CD4-positive, CD25-positive, alpha-beta regulatory T cell (primary cell): ENCODE results near the gene MASP1. TPM values are rescaled to one million over a fixed set of nuclear protein-coding genes. Genes with fewer than 3 reads are reported as not detected.

Source experiments
- ATAC-seq, 2 donors: fragments of 150-1000 bp; cut with Tn5 transposase; one replicate each; pipeline ENCODE4 v1.10.0; 2021; ENCODE audit warnings: low read depth in 2 of 2, moderate number of reproducible peaks in 2 of 2, moderate library complexity in 1 of 2
- DNase-seq, 3 donors: peaks; one replicate each; pipeline versions ENCODE4 v3.0.0 to v3.0.0-alpha.2; 2012 to 2022; ENCODE audit warnings: mixed read lengths in 1 of 3
- H3K27ac ChIP-seq: one replicate; pipeline ENCODE4 v1.7.0; 2013; ENCODE audit warnings: mild to moderate bottlenecking, low read length; ENCODE audit not compliant: insufficient read depth, poor library complexity, severe bottlenecking
- H3K27me3 ChIP-seq: one replicate; pipeline ENCODE4 v1.7.0; 2013; ENCODE audit warnings: low read length; ENCODE audit not compliant: control insufficient read depth, insufficient read depth
- H3K36me3 ChIP-seq: one replicate; pipeline ENCODE4 v1.7.0; 2013; ENCODE audit warnings: mild to moderate bottlenecking, low read length, moderate library complexity; ENCODE audit not compliant: control insufficient read depth, insufficient read depth
- H3K4me1 ChIP-seq: 2 replicates; pipeline ENCODE4 v1.7.0; 2013; ENCODE audit warnings: mild to moderate bottlenecking, low read length; ENCODE audit not compliant: insufficient read depth, control insufficient read depth, poor library complexity, severe bottlenecking
- H3K4me3 ChIP-seq: one replicate; pipeline ENCODE4 v1.7.0; 2013; ENCODE audit warnings: low read depth, mild to moderate bottlenecking, low read length, moderate library complexity
- H3K9me3 ChIP-seq, 2 experiments: 1 replicate in 1 of 2; 2 replicates in 1 of 2; pipeline ENCODE4 v1.7.0; 2013; ENCODE audit warnings: low read length in 2 of 2, mild to moderate bottlenecking in 1 of 2, moderate library complexity in 1 of 2; ENCODE audit not compliant: control insufficient read depth in 2 of 2
- H3K27ac Mint-ChIP-seq, 3 donors: one replicate each; pipeline ENCODE4 v1.8.0; 2020 to 2022; ENCODE audit warnings: mild to moderate bottlenecking in 3 of 3, mixed read lengths in 3 of 3, moderate library complexity in 2 of 3
- H3K27me3 Mint-ChIP-seq: one replicate; pipeline ENCODE4 v1.8.0; 2022; ENCODE audit warnings: mild to moderate bottlenecking, mixed read lengths
- H3K36me3 Mint-ChIP-seq: one replicate; pipeline ENCODE4 v1.8.0; 2020; ENCODE audit warnings: mixed read lengths
- H3K4me1 Mint-ChIP-seq, 4 donors: one replicate each; pipeline ENCODE4 v1.8.0; 2020 to 2022; ENCODE audit warnings: mixed read lengths in 4 of 4, mild to moderate bottlenecking in 1 of 4
- H3K4me3 Mint-ChIP-seq, 4 donors: one replicate each; pipeline ENCODE4 v1.8.0; 2020 to 2022; ENCODE audit warnings: mild to moderate bottlenecking in 4 of 4, mixed read lengths in 4 of 4, moderate library complexity in 3 of 4
- H3K9me3 Mint-ChIP-seq, 7 donors: one replicate each; pipeline ENCODE4 v1.8.0; 2020 to 2022; ENCODE audit warnings: mixed read lengths in 7 of 7, mild to moderate bottlenecking in 3 of 7, moderate library complexity in 2 of 7
- polyA plus RNA-seq, 4 donors: library from polyadenylated mRNA; unstranded; fragments of 300-500 nt; fragmentation: Illumina TruSeq; gene quantifications; one replicate each; pipeline ENCODE4 v1.2.3, GENCODE V29; 2021
- total RNA-seq: library from RNA; stranded (reverse); gene quantifications from one replicate; pipeline ENCODE4 v1.2.3, GENCODE V29; 2022

The MASP1 gene
- total and polyA plus RNA-seq, 5 donors from 2014 or later, result not detected

- H3K4me1 Mint-ChIP-seq, result no peaks in the 10 kb centered on the region
- no peaks in the 10 kb centered on the region for H3K4me1 ChIP-seq
- H3K27ac Mint-ChIP-seq, result no peak overlapping the region
- peaks cover 0 to 2% (median 0%) of the 10 kb centered on the region in 7 donors for H3K9me3 Mint-ChIP-seq
- no peak overlapping the region for H3K4me3 Mint-ChIP-seq
- ATAC-seq (no peak), DNase-seq (no peak)
- H3K27ac ChIP-seq, result no peak overlapping the region
- peaks cover 41% of the 10 kb centered on the region for H3K27me3 Mint-ChIP-seq
- peaks cover 8% of the 10 kb centered on the region for H3K27me3 ChIP-seq
- H3K36me3 Mint-ChIP-seq, result no peaks in the 10 kb centered on the region
- no peaks in the 10 kb centered on the region for H3K9me3 ChIP-seq
- H3K36me3 ChIP-seq, result no peaks in the 10 kb centered on the region
- no peak overlapping the region for H3K4me3 ChIP-seq
These were observed 5.0 kb downstream of the MASP1 start for GRCh38 chr3:187286467-187287059.

DNA sequence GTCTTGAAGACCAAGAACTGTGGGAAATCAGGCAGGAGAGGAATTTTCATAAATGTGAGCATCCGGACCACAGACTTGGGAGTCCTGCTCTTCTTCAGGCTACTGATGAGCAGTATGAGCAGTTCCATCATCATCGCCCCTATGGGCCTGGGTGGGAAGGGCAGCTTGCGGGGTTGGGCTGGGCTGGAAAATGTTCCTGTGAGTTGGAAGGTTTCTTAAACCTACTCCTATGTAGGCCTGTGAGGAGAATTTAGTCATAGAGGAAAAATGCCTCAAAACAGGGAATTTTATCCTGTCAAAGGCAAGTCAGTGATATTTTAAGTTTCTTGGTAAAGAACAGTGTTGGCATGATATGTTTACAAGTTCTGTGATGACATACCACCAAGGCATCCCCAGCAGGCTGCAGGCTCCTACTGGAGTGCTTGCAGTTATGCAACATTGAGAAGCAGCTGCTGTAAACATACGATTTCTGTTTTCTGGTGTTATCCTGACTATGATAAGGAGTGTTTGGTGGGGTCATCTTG is 10.3 kb downstream of the MASP1 start:
- H3K4me3 Mint-ChIP-seq, result no peak overlapping the region
- H3K4me1 Mint-ChIP-seq, result no peaks in the 10 kb centered on the region
- no peaks in the 10 kb centered on the region for H3K9me3 ChIP-seq
- H3K27me3 ChIP-seq, result peaks cover 3% of the 10 kb centered on the region
- H3K4me1 ChIP-seq, result no peaks in the 10 kb centered on the region
- H3K36me3 ChIP-seq, result no peaks in the 10 kb centered on the region
- H3K27me3 Mint-ChIP-seq, result peaks cover 36% of the 10 kb centered on the region
- no peak overlapping the region for H3K27ac Mint-ChIP-seq
- no peak for DNase-seq
- no peak overlapping the region for H3K27ac ChIP-seq
- peaks cover 0 to 4% (median 0%) of the 10 kb centered on the region in 7 donors for H3K9me3 Mint-ChIP-seq
- no peaks in the 10 kb centered on the region for H3K36me3 Mint-ChIP-seq
- no peak overlapping the region for H3K4me3 ChIP-seq
- ATAC-seq, result no peak

GRCh38 chr3:187280644-187281043 is 10.9 kb downstream of the MASP1 start:
- Histone ChIP-seq H3K36me3 (no peaks in the 10 kb centered on the region), H3K9me3 (no peaks in the 10 kb centered on the region), H3K27ac (no peak overlapping the region), H3K27me3 (peaks cover 3% of the 10 kb centered on the region), H3K4me1 (no peaks in the 10 kb centered on the region), H3K4me3 (no peak overlapping the region)
- DNase-seq, result no peak
- Mint-ChIP-seq H3K9me3 (peaks cover 0 to 4% (median 0%) of the 10 kb centered on the region in 7 donors), H3K27me3 (peaks cover 41% of the 10 kb centered on the region), H3K27ac (no peak overlapping the region), H3K4me1 (no peaks in the 10 kb centered on the region), H3K4me3 (no peak overlapping the region), H3K36me3 (no peaks in the 10 kb centered on the region)
- ATAC-seq, result no peak

GRCh38 chr3:187277129-187277462 is 14.4 kb downstream of the MASP1 start:
- no peak overlapping the region for H3K27ac Mint-ChIP-seq
- no peaks in the 10 kb centered on the region for H3K4me1 ChIP-seq
- no peak for DNase-seq
- peaks cover 4% of the 10 kb centered on the region for H3K27me3 ChIP-seq
- no peaks in the 10 kb centered on the region for H3K4me1 Mint-ChIP-seq
- peaks cover 0 to 4% (median 0%) of the 10 kb centered on the region in 7 donors for H3K9me3 Mint-ChIP-seq
- no peaks in the 10 kb centered on the region for H3K36me3 Mint-ChIP-seq
- ATAC-seq, result no peak
- no peak overlapping the region for H3K4me3 ChIP-seq
- no peaks in the 10 kb centered on the region for H3K36me3 ChIP-seq
- no peak overlapping the region for H3K4me3 Mint-ChIP-seq
- no peaks in the 10 kb centered on the region for H3K9me3 ChIP-seq
- peaks cover 31% of the 10 kb centered on the region for H3K27me3 Mint-ChIP-seq
- H3K27ac ChIP-seq, result no peak overlapping the region

- no peak overlapping the region for H3K27ac Mint-ChIP-seq
- Histone ChIP-seq H3K27ac (no peak overlapping the region), H3K9me3 (no peaks in the 10 kb centered on the region), H3K36me3 (no peaks in the 10 kb centered on the region), H3K4me3 (no peak overlapping the region), H3K27me3 (peaks cover 10% of the 10 kb centered on the region), H3K4me1 (no peaks in the 10 kb centered on the region)
- ATAC-seq (no peak), DNase-seq (no peak)
- no peak overlapping the region for H3K4me3 Mint-ChIP-seq
- no peaks in the 10 kb centered on the region for H3K4me1 Mint-ChIP-seq
- no peaks in the 10 kb centered on the region for H3K36me3 Mint-ChIP-seq
- H3K9me3 Mint-ChIP-seq, result peaks cover 0 to 4% (median 0%) of the 10 kb centered on the region in 7 donors
- H3K27me3 Mint-ChIP-seq, result peaks cover 26% of the 10 kb centered on the region
These were observed 15.0 kb downstream of the MASP1 start for GRCh38 chr3:187276397-187277128.

- no peaks in the 10 kb centered on the region for H3K4me1 ChIP-seq
- peaks cover 0 to 6% (median 0%) of the 10 kb centered on the region in 7 donors for H3K9me3 Mint-ChIP-seq
- H3K27ac Mint-ChIP-seq, result no peak overlapping the region
- DNase-seq (no peak), ATAC-seq (no peak)
- H3K9me3 ChIP-seq, result no peaks in the 10 kb centered on the region
- no peak overlapping the region for H3K4me3 Mint-ChIP-seq
- no peak overlapping the region for H3K4me3 ChIP-seq
- H3K27ac ChIP-seq, result no peak overlapping the region
- no peaks in the 10 kb centered on the region for H3K36me3 Mint-ChIP-seq
- H3K27me3 Mint-ChIP-seq, result peaks cover 25% of the 10 kb centered on the region
- H3K36me3 ChIP-seq, result no peaks in the 10 kb centered on the region
- no peaks in the 10 kb centered on the region for H3K4me1 Mint-ChIP-seq
- peaks cover 19% of the 10 kb centered on the region for H3K27me3 ChIP-seq
These were observed 16.6 kb downstream of the MASP1 start for GRCh38 chr3:187274977-187275338.

GRCh38 chr3:187274315-187274976 is 17.1 kb downstream of the MASP1 start:
- no peaks in the 10 kb centered on the region for H3K36me3 ChIP-seq
- peaks cover 0 to 9% (median 3%) of the 10 kb centered on the region in 7 donors for H3K9me3 Mint-ChIP-seq

More at GRCh38 chr3:187274315-187274976, 17.1 kb downstream of the MASP1 start:
- H3K27ac ChIP-seq, result no peak overlapping the region
- peaks cover 0 to under 1% of the 10 kb centered on the region in 2 experiments for H3K9me3 ChIP-seq
- Mint-ChIP-seq H3K27me3 (peaks cover 21% of the 10 kb centered on the region), H3K27ac (no peak overlapping the region), H3K4me3 (no peak overlapping the region), H3K4me1 (no peaks in the 10 kb centered on the region), H3K36me3 (no peaks in the 10 kb centered on the region)
- ATAC-seq (no peak), DNase-seq (no peak)
- no peaks in the 10 kb centered on the region for H3K4me1 ChIP-seq
- H3K27me3 ChIP-seq, result peaks cover 19% of the 10 kb centered on the region
- no peak overlapping the region for H3K4me3 ChIP-seq
